HG03442 (cell line): ENCODE measurements around the gene HEPN1.
"Not testable (repeated sequence)": the region's sequence is repeated elsewhere in the genome, so short reads cannot be mapped to it uniquely, and the experiment has no call there.

Source experiments
- ATAC-seq: cut with Tn5 transposase; IDR thresholded peaks from one replicate; pipeline ENCODE4 v1.9.1; 2021; ENCODE audit warnings: mild to moderate bottlenecking, moderate library complexity; ENCODE audit not compliant: unreplicated experiment

HEPN1 gene

DNA sequence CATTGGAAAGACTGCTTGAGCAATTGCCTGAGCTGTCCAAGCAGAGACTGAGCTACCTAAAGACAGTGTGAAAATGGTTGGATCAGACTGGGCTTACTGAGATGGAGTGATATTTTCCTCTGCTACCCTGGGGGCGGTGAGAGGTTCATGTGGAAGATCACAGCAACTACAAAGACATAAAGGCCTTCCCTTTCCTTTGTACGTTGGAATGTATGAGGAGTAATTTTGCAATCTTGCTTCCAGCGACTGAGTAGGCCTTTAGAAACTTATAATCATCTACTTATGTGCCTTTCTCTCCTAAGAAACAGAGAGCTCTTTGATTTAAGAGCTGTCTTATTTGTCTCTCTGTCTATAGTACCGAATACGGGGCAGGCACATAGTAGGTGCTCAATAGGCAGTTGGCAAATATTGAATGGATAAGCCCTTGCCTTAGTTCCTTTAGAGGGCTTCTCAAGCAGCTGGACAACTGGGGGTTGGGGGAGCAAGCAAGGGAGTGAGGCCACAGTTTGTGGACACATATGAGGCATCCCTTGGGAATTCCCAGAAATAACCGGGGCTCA lies 19.2 kb downstream of the HEPN1 start:
- no peak for ATAC-seq

DNA sequence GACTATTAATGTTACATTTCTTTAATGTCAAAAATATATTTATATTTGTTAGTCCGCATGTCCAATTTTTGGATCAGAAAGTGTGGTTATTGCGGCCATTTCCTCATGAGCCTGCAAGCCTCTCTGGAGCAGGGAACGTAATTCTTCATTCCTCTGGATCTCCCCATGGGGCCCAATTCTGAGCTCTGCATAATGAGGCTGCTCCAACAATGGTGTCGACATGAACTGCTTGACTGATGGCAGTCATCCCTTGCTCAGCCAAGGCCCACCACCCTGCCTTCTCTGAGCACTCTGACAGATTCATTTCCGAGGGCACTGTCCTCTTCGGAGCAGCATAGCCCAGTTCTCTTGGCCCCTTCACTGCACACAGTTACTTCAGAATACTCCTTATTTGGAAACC lies 19.9 kb downstream of the HEPN1 start:
- ATAC-seq = no peak

DNA sequence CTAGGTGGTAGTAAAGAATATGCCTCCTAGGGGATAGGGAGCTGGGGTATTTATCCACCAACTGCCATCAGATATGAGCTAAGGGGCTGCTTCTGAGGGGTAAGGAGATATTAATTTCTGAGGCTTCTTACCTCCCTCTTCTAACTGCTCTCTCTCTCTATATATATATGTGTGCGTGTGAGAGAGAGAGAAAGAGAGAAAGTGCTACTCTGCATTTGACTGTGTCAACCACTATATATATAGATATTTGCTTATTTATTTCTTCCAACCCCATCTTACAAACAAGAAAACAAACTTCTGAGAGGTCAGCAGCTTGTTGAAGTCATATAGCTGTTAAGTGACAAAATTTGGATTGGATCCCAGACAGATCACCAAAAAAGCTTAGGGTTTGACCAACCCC lies 22.7 kb downstream of the HEPN1 start:
- peak; percentile 50 for ATAC-seq

DNA sequence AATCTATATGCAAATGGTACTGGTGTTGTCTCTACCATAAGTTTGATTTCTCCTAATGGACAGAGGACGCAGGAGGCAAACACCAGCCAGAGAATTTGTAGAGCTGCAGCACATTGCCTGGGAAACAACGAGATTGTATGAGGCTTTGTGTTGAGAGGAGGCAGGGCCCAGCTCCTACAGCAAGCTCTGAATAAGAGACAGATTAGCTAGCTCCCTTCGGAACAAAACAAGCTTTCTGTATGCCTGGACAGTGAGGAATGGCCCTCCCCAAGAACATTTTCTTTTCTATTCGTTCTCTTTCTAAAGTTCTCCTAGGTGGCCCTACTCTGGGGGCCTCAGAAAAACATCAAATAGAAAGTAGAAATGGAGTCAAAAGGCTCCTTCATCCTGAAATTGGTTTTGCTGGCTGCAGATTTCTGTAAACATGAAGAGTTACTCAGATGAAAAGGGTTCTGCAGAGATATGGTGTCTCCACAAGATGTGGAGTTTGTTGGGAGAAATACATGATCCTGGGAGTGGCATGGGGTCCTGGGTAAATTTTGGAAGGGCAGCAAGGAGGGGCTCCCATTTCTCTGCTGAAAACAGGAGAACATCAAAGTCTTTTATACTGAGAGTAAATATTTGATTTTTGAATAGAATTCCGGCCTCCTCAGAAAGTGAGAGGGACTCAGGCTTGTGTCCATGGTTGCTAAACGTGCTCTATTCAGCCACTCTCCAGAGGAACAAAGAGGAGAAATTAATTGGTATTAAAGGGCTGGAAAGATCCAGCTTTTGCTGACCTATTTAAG lies 23.6 kb downstream of the HEPN1 start:
- no peak for ATAC-seq

DNA sequence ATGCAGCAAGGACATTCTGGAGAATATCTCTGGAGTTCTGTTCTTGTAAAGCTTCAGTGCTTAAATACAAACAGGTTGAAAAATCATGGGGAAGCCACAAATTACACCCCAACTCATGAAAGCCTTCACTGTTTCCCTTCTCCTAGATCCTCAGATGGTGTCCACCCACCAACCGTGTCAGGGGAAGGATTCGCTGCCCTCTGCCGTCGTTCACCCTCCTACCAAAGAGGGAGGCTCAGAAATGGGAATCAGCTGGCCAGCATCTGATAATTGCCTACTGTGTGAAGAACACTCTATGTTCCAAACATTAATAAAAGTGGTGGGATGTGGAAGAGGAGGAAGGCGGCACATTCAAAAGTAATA lies 24.2 kb downstream of the HEPN1 start:
- no peak for ATAC-seq

DNA sequence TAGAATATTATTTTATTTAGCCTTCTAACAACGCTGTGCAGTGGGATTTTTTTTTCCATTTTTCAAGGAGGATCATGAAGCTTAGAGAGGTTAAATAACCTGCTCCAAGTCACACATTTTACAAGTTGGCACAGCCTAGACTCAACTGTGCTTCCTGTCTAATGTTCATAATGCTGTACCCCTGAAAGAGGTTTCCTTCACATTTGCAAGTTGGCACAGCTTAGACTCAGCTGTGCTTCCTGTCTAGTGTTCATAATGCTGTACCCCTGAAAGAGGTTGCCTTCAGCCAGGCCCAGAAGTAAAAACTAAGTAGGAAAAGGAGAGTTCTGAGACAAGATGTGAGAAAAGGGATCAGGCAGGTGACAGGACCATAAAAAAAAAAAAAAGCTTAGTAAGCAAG lies 24.7 kb downstream of the HEPN1 start:
- ATAC-seq = no peak

- no peak for ATAC-seq
Measured at GRCh38 chr11:124944565-124944964, 25.5 kb downstream of the HEPN1 start.

- ATAC-seq = no peak
Measured at GRCh38 chr11:124945826-124946225, 26.8 kb downstream of the HEPN1 start.

DNA sequence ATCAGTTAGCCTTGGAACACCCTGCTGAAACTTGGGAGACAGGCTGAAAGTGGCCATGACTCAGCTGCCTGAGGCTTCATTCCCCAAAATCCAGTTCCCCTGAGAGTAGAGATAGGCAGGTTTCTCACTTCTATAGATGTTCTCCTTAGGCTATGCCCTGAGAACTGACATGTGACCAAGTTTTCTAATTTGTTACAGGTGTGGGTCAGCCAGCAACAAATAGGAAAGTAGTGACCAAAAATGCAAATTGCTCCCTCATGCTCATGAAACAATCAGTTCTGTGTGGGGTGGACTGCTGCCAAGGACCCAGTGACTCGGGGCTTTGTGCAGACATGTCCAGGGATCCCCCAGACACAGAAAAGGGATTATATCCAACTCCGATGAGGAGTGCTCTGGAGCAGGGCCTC lies 27.7 kb downstream of the HEPN1 start:
- ATAC-seq = no peak

- no peak for ATAC-seq
Measured at GRCh38 chr11:124950601-124951330, 31.7 kb downstream of the HEPN1 start.

DNA sequence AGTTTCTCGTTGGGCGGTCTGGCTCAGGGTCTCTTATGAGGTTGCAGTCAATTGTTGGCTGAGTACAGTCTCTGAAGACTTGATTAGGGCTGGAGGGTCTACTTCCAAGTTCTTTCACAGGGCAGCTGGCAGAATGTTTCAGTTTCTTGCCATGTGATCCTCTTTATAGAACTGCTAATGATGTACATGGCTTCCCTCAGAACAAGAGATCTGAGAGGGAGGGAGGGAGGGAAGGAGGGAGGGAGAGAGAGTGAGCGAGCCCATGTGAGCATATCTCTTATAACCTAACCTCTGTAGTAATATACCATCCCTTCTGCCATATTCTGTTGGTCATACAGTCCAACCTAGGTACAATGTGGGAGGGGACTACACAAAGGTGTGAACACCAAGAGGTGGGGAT lies 32.3 kb downstream of the HEPN1 start:
- ATAC-seq = no peak

DNA sequence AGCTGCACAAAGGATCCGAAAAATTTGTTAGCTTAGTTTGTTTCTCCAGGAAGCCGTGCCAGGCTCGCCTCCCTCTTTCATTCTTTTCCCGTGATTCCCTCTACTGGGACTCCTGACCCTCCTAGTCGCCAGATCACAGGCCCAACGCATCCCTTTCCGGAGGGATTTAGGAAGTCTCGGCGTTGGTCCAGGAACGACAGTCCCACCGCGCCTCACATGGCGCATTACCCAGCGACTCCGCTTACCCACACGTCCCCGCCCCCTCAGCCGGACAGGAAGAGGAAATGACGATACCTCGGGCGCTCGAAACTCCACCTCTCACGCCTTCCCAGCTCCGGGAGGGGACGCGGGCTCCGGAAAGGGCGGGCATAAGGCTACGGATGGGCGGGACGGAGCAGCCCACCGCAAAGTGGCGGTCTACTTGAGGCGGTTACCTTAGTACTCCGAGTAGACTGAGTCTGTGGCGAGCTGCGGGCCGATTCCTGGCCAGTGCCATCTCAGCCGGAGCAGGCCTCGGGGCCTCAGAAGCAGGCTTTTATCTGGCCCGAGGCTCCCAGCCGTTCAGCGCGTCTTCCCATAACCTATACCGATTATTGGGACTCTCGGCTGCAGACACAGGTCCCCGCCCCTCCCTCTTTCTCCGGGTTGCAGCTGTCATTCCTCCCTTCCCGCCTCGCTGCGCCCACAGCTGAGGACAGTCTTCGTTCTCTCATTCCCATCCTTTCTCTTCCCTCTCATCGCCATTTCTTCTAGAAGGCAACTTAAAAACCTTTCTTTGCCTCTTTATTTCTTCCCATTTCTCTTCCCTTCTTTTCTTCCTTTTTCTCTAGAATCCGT lies 34.9 kb downstream of the HEPN1 start, which contains the start of gene CCDC15:
TSS of gene CCDC15 (plus strand) at position 450 of the 837 bp plus-strand sequence. CDS start 531 bp downstream, outside the sequence.
- ATAC-seq = peak; percentile 99

- ATAC-seq = no peak
Measured at GRCh38 chr11:124954590-124954955, 35.5 kb downstream of the HEPN1 start.

- ATAC-seq = no peak
Measured at GRCh38 chr11:124955035-124955434, 36.0 kb downstream of the HEPN1 start.

DNA sequence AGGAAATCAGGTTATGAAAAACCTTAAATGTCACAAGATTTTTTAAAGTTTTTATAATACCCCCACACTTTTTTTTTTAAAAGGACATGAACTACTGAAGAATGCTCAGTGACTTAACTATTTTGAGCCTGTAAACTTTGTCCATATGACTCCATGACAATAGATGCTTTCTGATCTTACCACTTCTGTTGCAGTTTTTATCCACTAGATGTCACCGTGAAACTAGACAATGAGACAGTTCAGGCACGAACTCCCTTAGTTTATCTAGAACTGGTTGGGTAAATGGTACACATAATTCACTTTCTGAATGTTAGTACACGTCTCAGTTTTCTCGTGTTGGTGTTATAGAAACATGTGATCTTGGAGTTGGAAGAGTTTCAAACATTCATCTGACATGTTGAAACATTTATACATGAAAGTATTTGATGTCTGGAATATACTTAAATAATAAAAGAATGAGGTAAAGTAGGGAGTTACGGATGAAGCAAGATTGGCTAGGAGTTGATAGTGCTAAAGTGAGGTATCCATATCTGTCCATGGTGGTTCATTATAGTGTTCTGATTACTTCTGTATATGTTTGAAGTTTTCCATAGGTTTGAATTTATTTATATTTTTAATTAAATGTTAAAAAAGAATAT lies 43.0 kb downstream of the HEPN1 start:
- peak; percentile 90 for ATAC-seq

DNA sequence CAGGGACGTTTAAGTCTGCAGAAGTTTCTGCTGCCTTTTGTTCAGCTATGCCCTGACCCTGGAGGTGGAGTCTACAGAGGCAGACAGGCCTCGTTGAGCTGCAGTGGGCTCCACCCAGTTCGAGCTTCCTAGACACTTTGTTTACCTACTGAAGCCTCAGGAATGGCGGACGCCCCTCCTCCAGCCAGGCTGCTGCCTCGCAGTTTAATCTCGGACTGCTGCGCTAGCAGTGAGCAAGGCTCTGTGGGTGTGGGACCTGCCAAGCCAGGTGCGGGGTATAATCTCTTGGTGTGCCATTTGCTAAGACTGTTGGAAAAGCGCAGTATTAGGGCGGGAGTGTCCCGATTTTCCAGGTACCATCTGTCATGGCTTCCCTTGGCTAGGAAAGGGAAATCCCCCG lies 49.1 kb downstream of the HEPN1 start:
- ATAC-seq = not testable (repeated sequence)
